Measurements from ENCODE around the gene LYSET.

DNA sequence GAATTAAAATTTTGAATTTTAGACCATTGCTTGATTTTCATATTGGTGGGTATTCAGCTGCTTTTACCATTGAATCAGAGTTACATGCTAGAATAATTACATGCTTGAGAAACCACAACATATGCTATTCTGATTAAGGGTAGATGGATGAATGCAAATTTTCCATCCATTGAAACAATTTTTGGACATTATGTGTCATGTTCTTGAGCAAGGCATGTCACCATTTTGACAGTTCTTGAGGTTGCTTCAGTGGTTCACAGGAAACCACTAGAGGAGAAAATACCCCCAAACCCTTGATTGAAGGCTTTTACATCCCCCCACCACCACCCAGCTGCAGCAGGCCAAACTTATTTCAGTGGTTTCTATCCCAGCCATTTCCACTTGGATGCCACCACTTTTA is 35.4 kb downstream of the LYSET start:
- TF ChIP-seq CTCF (IDR thresholded peaks at IDR 0.05) (no peak), ZFX (IDR thresholded peaks at IDR 0.05; ENCODE audit: borderline replicate concordance) (no peak)

Measured in 22Rv1 (cell line).